IPS-15b (cell line): ENCODE results near the gene PLP2.

Experiments
- H3K27me3 ChIP-seq: one replicate; pipeline ENCODE4 v1.6.1; 2013; ENCODE audit warnings: low read length; ENCODE audit not compliant: control insufficient read depth, insufficient read depth
- H3K36me3 ChIP-seq: one replicate; pipeline ENCODE4 v1.6.1; 2013; ENCODE audit warnings: low read length; ENCODE audit not compliant: control insufficient read depth, insufficient read depth
- H3K4me1 ChIP-seq: one replicate; pipeline ENCODE4 v1.6.1; 2013; ENCODE audit warnings: mild to moderate bottlenecking, low read length; ENCODE audit not compliant: control insufficient read depth, insufficient read depth
- H3K4me3 ChIP-seq: one replicate; pipeline ENCODE4 v1.5.1; 2013; ENCODE audit warnings: low read depth, low read length
- H3K9ac ChIP-seq: one replicate; pipeline ENCODE4 v1.6.1; 2013; ENCODE audit warnings: low read depth, mild to moderate bottlenecking, low read length
- H3K9me3 ChIP-seq: one replicate; pipeline ENCODE4 v1.6.1; 2013; ENCODE audit warnings: mild to moderate bottlenecking, low read length; ENCODE audit not compliant: control insufficient read depth, insufficient read depth

PLP2 gene

DNA sequence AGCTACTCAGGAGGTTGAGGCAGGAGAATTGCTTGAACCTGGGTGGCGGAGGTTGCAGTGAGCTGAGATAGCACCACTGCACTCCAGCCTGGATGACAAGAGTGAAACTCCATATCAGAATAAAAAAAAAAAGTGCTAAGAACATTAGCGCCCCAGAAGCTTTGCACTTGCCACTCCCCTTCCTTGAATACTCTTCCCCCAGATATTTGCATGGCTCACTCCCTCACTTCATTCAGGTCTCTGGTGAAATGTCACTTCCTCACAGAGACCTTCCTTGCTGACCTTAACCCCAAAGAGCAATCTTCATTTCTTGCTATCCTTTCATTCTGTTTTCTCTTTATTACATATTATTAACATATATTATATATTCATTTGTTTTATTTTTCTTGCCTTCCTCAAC, 50.2 kb downstream of the PLP2 start:
- Histone ChIP-seq H3K4me1 (no peaks in the 10 kb centered on the region), H3K9me3 (no peaks in the 10 kb centered on the region), H3K4me3 (no peak overlapping the region)

More for the DNA sequence above, 50.2 kb downstream of the PLP2 start:
- no peak overlapping the region for H3K9ac ChIP-seq
- H3K27me3 ChIP-seq: peaks cover 2% of the 10 kb centered on the region
- H3K36me3 ChIP-seq: no peaks in the 10 kb centered on the region
